Ovary (tissue), 9 donors: ENCODE measurements around the gene SNORC. TPM values are rescaled to one million over a fixed set of nuclear protein-coding genes. Genes with fewer than 3 reads are reported as not detected.

Experiments
- DNase-seq, 5 donors: peaks; one replicate each; pipeline ENCODE4 v3.0.0-alpha.2; 2019 to 2020
- H3K27ac ChIP-seq, 2 donors: fragments of 200-600 bp; one replicate each; pipeline versions ENCODE4 v1.5.1 to v1.8.0; 2019 to 2022
- H3K27me3 ChIP-seq: fragments of 200-600 bp; one replicate; pipeline ENCODE4 v1.8.0; 2022
- H3K36me3 ChIP-seq: fragments of 200-600 bp; sonication (generic); one replicate; pipeline ENCODE4 v1.5.1; 2019
- H3K4me1 ChIP-seq: one replicate; pipeline ENCODE4 v1.8.1; 2013; ENCODE audit warnings: mild to moderate bottlenecking, moderate library complexity; ENCODE audit not compliant: insufficient read depth
- H3K4me3 ChIP-seq: fragments of 200-600 bp; sonication (generic); one replicate; pipeline ENCODE4 v1.5.1; 2017
- H3K9me3 ChIP-seq, 2 donors: fragments of 200-600 bp in 1 of 2; sonication (generic) in 1 of 2; one replicate each; pipeline versions ENCODE4 v1.5.1 to v1.8.1; 2013 to 2019; ENCODE audit warnings: mild to moderate bottlenecking in 1 of 2, moderate library complexity in 1 of 2
- EP300 ChIP-seq: sonication (generic); formaldehyde crosslinking; IDR thresholded peaks from one replicate; pipeline ENCODE4 v1.6.1; 2017; ENCODE audit warnings: antibody characterized with exemption
- POLR2A ChIP-seq: fragments of 450-650 bp; IDR thresholded peaks from one replicate; pipeline ENCODE4 v1.6.1; 2017; ENCODE audit warnings: antibody characterized with exemption, mild to moderate bottlenecking, moderate library complexity
- WGBS, 3 donors: extraction: QIAGEN DNeasy Blood & Tissue Kit in 1 of 3; methylation state at CpG; one replicate each; pipeline versions ENCODE4 v1.1.5 to v1.1.7; 2013 to 2017; 5-methylcytosine and 5-hydroxymethylcytosine counted together
- intact Hi-C, 4 donors: fragments of 100-400 bp; cut with DNase I; formaldehyde crosslinking; loops; one replicate each; pipeline versions ENCODE4 v1.11.0 to v1.15.1; 2022 to 2023
- polyA plus RNA-seq, 2 donors: library from polyadenylated mRNA; stranded (reverse); fragments of 200-250 nt in 1 of 2; fragments of 350-450 nt in 1 of 2; fragmentation: Illumina TruSeq in 1 of 2; extraction: RNeasy Lipid Tissue Mini Kit (QIAGEN cat#74804) in 1 of 2; gene quantifications; one replicate each; pipeline ENCODE4 v1.2.3, GENCODE V29; 2013 to 2014
- total RNA-seq, 7 donors: library from RNA; depleted of rRNA in 2 of 7; stranded (reverse); fragments of >200 nt in 2 of 7; fragmentation: NEBNext Ultra II Directional in 3 of 7; extraction: Animal tissue kit (Norgen Biotek cat#: 25700) in 3 of 7; gene quantifications; one replicate each; pipeline versions ENCODE4 v1.1.0 to v1.2.4, GENCODE V29; 2016 to 2023
- TF ChIP-seq, protein P1 (sequence below), 3 donors: fragments of 450-650 bp in 2 of 3; fragments of 200-600 bp in 1 of 3; IDR thresholded peaks; one replicate each; pipeline versions ENCODE4 v1.5.1 to v1.8.0; 2016 to 2022; ENCODE audit warnings: antibody characterized with exemption in 3 of 3, mild to moderate bottlenecking in 1 of 3
- donor health status: DM: no; HTN: no; CAD: no; lungs with moderate emphysema.
- donor health status: DM: no; HTN: no; CAD: no.
- donor health status: Bipolar disorder and iron deficiency.
- donor health status: DM: yes; HTN: yes; CAD: no.
- donor health status: DM: no; HTN: no; CAD: no.
- donor health status: DM: yes; HTN: yes; CAD: no.

The SNORC gene
- total and polyA plus RNA-seq, 9 donors, result 0.10 to 2.9 (median 1.1) TPM

DNA sequence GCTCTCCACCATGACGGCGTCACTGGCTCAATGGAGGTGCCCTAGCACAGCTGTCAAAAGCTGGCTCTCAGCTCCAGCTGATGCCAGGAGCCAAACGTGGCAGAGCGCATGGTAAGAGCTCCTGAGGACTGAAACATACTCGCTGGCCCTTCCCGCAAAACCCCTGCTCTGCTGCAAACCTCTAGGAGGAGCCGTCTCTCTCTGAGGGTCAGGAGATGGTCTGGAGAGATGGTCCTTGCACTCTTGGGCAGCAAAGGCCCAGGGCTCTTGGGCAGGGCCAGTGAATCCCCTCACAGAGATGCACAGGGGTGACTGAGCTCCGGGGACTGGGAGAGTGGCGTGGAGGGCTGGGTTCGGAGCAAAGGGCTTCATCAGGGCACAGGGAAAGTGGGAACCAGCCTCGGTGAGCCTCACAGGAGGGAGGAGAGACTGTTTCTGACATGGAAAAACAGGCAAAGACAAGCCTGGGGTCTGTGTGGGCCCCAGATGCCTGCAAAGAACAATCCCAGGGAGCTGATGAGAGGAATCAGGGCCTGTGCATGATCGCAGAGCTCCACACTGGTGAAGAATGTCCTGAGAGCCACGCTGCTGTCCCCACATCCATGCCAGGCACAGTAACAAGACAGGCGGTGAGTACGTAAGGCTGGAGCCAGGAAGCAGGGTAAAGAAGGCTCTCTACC lies 17.2 kb downstream of the SNORC start:
- 62 to 72% (median 68%) methylated on average over 15 of the region's 15 CpGs for WGBS, 3 donors
- intact Hi-C loops, result no loop called here
- Histone ChIP-seq H3K27ac (no peak overlapping the region), H3K36me3 (no peaks in the 10 kb centered on the region), H3K4me3 (no peak overlapping the region), H3K9me3 (no peaks in the 10 kb centered on the region), H3K4me1 (peaks cover 9% of the 10 kb centered on the region), H3K27me3 (no peaks in the 10 kb centered on the region)
- TF ChIP-seq, protein P1, sequence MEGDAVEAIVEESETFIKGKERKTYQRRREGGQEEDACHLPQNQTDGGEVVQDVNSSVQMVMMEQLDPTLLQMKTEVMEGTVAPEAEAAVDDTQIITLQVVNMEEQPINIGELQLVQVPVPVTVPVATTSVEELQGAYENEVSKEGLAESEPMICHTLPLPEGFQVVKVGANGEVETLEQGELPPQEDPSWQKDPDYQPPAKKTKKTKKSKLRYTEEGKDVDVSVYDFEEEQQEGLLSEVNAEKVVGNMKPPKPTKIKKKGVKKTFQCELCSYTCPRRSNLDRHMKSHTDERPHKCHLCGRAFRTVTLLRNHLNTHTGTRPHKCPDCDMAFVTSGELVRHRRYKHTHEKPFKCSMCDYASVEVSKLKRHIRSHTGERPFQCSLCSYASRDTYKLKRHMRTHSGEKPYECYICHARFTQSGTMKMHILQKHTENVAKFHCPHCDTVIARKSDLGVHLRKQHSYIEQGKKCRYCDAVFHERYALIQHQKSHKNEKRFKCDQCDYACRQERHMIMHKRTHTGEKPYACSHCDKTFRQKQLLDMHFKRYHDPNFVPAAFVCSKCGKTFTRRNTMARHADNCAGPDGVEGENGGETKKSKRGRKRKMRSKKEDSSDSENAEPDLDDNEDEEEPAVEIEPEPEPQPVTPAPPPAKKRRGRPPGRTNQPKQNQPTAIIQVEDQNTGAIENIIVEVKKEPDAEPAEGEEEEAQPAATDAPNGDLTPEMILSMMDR (IDR thresholded peaks at IDR 0.05), result no peak
- TF ChIP-seq EP300, result no peak
- no peak for TF ChIP-seq POLR2A
- DNase-seq, result peak in 1 of 5 donors; percentile 7

DNA sequence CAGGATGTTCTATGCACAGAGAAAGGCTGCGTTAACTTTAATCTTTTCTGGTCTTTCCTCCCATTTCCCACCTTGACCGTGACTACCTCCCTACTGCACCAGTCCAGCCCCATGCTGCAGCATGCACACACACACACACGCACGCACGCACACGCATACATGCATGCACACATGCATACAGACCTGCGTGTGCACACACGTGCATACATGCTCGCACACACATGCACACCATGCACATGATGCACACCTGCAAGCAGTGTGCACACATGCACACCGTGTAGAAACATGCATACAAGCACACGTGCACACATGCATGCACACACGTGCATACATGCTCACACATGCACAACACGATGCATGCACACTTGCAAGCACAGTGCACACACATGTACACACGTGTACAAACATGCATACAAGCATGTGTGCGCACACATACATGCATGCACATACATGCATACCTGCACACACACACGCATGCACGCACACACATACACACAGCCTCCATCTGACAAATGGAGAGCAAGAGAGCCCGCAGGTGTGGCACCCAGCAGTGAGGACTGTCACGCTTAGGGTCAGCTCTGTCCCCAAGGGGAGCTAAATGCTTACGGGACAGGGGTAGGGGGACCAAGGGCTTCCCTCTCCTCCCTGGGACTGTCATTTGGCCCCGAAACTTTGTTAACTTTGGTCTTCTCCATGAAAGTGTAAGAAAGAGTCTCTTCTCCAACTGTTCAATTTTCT lies 18.2 kb downstream of the SNORC start:
- Histone ChIP-seq H3K4me3 (no peak overlapping the region), H3K4me1 (peaks cover 9% of the 10 kb centered on the region), H3K27me3 (no peaks in the 10 kb centered on the region), H3K27ac (no peak overlapping the region), H3K9me3 (no peaks in the 10 kb centered on the region), H3K36me3 (no peaks in the 10 kb centered on the region)
- WGBS, 3 donors, result 82 to 88% (median 84%) methylated on average over 21 of the region's 21 CpGs
- TF ChIP-seq POLR2A, result no peak
- TF ChIP-seq, protein P1 (IDR thresholded peaks at IDR 0.05), result no peak
- TF ChIP-seq EP300, result no peak
- intact Hi-C loops, result no loop called here
- no peak for DNase-seq

DNA sequence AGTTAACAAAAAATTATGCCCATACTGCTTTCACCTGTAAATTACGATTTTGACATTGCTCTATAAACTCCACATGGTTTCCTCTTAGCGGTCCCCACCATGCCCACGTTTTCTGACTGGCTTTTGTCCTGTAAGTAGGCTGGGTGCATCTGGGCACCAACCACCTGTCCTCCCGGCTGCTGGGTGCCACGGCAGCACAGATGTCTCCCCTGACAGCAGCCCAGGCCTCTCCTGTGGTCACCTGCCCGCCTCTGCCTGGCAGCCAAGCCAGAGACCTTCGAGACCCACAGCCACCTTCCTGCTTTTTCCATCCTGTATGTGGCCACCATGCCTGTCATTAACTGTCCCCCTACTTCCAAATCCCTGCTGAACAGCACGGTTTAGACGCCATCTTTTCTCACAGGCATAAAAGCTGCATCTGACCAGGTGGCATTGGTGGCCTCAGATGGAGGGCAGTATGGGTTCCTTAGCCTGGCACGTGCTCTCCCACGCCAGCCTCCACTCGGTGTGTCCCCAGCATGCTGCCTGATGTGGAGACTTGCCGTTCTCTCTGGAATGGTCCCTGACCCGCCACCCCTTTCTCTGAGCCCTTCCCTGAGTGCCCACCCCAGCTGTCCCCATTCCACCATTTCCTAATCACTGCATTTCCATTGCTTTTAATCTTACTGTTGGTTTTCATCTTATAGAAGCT lies 18.9 kb downstream of the SNORC start:
- intact Hi-C loops, result no loop called here
- WGBS, 3 donors, result 82 to 86% (median 84%) methylated on average over 14 of the region's 14 CpGs
- TF ChIP-seq POLR2A (no peak), EP300 (no peak)
- TF ChIP-seq, protein P1 (IDR thresholded peaks at IDR 0.05), result no peak
- no peaks in the 10 kb centered on the region for H3K36me3 ChIP-seq
- H3K27me3 ChIP-seq, result no peaks in the 10 kb centered on the region
- DNase-seq, result peak in 1 of 5 donors; percentile 9
- H3K9me3 ChIP-seq, result no peaks in the 10 kb centered on the region
- no peak overlapping the region for H3K27ac ChIP-seq
- H3K4me3 ChIP-seq, result no peak overlapping the region
- H3K4me1 ChIP-seq, result peaks cover 9% of the 10 kb centered on the region

DNA sequence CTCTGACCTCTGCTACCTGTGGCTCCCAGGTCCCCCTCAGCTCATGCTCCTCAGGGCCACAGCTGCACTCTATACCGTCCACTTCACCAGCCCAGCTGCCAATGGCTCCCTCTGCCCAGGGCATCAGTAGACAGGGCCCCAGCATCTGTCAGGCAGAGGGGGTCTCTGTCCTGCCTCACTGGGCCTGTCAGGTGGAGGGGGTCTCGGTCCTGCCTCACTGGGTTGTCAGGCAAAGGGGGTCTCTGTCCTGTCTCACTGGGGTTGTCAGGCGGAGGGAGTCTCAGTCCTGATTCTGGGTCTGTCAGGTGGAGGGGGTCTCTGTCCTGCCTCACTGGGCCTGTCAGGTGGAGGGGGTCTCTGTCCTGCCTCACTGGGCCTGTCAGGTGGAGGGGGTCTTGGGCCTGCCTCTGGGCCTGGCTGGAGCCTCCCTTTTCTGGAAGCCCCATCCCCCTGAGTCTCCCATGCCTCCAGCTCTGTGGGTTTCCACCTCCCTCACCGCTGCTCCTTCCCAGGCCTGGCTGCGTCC lies 19.9 kb downstream of the SNORC start:
- Histone ChIP-seq H3K9me3 (no peaks in the 10 kb centered on the region), H3K4me3 (no peak overlapping the region), H3K4me1 (peaks cover 9% of the 10 kb centered on the region), H3K27ac (no peak overlapping the region), H3K36me3 (no peaks in the 10 kb centered on the region), H3K27me3 (no peaks in the 10 kb centered on the region)
- intact Hi-C loops, result no loop called here
- 77 to 87% (median 85%) methylated on average over 4 to 5 of the region's 5 CpGs for WGBS, 3 donors
- TF ChIP-seq EP300, result no peak
- TF ChIP-seq, protein P1 (IDR thresholded peaks at IDR 0.05), result no peak
- no peak for DNase-seq
